ENCODE measurements around the gene LIPA.
A peak's percentile ranks its signal among the peaks of the same experiment; 100 is the strongest.
"Not testable (repeated sequence)": the region's sequence is repeated elsewhere in the genome, so short reads cannot be mapped to it uniquely, and the experiment has no call there.

The LIPA gene

GRCh38 chr10:89269433-89270152, 18.0 kb upstream of the LIPA start:
- Histone ChIP-seq H3K9ac (ENCODE audit: low read length) (no peak overlapping the region), H3K27me3 (replicated peaks; ENCODE audit: control insufficient read depth, insufficient read depth, low read length) (no peaks in the 10 kb centered on the region), H3K36me3 (ENCODE audit: control insufficient read depth, insufficient read depth, low read length, severe bottlenecking) (no peaks in the 10 kb centered on the region), H3K9me3 (ENCODE audit: control insufficient read depth, low read length) (no peaks in the 10 kb centered on the region), H3K4me1 (ENCODE audit: control insufficient read depth, insufficient read depth, low read length) (peaks cover 14% of the 10 kb centered on the region), H3K4me3 (ENCODE audit: low read length) (no peak overlapping the region)
- peak; percentile 45 for DNase-seq (ENCODE audit: low read depth)

DNA sequence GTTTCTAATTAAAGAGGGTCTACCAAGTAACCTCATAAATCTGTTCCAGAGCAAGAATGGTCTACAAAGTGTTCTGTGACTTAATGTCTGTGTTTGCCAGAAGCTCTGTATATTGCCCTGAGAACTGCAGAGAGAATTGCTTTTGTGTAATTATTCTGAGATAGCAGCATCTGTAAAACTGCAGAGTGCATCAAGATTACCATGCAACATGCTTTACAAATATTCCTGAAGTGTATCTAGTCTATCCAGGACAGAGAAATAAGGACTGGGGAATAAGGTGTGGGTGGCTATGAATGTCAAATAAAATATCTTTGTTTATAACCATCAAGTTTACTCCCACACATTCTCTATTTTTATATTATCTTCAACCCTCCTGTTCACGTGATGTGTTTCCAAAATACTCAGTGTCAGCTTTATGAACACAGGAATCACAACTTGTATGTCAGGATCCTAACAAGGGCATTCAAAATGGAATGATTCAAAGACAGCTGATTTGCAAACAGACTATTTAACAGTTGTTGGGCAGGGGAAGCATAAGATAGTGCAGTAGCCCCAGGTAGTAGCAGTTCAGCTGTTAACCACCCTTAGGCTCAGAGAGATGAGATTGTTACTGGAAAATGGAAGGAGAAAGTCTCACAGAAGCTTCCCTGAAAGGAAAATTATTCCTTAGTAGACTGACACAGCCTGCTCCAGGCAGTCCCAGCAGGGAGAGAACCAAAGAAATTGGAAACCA, 15.3 kb upstream of the LIPA start:
- DNase-seq (ENCODE audit: low read depth) = no peak
- Histone ChIP-seq H3K4me3 (ENCODE audit: low read length) (no peak overlapping the region), H3K9me3 (ENCODE audit: control insufficient read depth, low read length) (no peaks in the 10 kb centered on the region), H3K9ac (ENCODE audit: low read length) (no peak overlapping the region), H3K36me3 (ENCODE audit: control insufficient read depth, insufficient read depth, low read length, severe bottlenecking) (no peaks in the 10 kb centered on the region), H3K27me3 (replicated peaks; ENCODE audit: control insufficient read depth, insufficient read depth, low read length) (no peaks in the 10 kb centered on the region), H3K4me1 (ENCODE audit: control insufficient read depth, insufficient read depth, low read length) (peaks cover 26% of the 10 kb centered on the region)

- no peak for DNase-seq (ENCODE audit: low read depth)
- no peak overlapping the region for H3K4me3 ChIP-seq (ENCODE audit: low read length)
Observed at GRCh38 chr10:89263531-89263930, 12.0 kb upstream of the LIPA start.

GRCh38 chr10:89263091-89263490, 11.5 kb upstream of the LIPA start:
- Histone ChIP-seq H3K4me3 (ENCODE audit: low read length) (no peak overlapping the region), H3K4me1 (ENCODE audit: control insufficient read depth, insufficient read depth, low read length) (peaks cover 23% of the 10 kb centered on the region), H3K9me3 (ENCODE audit: control insufficient read depth, low read length) (no peaks in the 10 kb centered on the region), H3K27me3 (replicated peaks; ENCODE audit: control insufficient read depth, insufficient read depth, low read length) (no peaks in the 10 kb centered on the region), H3K36me3 (ENCODE audit: control insufficient read depth, insufficient read depth, low read length, severe bottlenecking) (no peaks in the 10 kb centered on the region), H3K9ac (ENCODE audit: low read length) (peak overlapping the region; percentile 18)
- no peak for DNase-seq (ENCODE audit: low read depth)

More at GRCh38 chr10:89263531-89263930, 12.0 kb upstream of the LIPA start:
- no peaks in the 10 kb centered on the region for H3K9me3 ChIP-seq (ENCODE audit: control insufficient read depth, low read length)
- H3K9ac ChIP-seq (ENCODE audit: low read length) = no peak overlapping the region
- peaks cover 23% of the 10 kb centered on the region for H3K4me1 ChIP-seq (ENCODE audit: control insufficient read depth, insufficient read depth, low read length)
- H3K36me3 ChIP-seq (ENCODE audit: control insufficient read depth, insufficient read depth, low read length, severe bottlenecking) = no peaks in the 10 kb centered on the region
- H3K27me3 ChIP-seq (replicated peaks; ENCODE audit: control insufficient read depth, insufficient read depth, low read length) = no peaks in the 10 kb centered on the region

DNA sequence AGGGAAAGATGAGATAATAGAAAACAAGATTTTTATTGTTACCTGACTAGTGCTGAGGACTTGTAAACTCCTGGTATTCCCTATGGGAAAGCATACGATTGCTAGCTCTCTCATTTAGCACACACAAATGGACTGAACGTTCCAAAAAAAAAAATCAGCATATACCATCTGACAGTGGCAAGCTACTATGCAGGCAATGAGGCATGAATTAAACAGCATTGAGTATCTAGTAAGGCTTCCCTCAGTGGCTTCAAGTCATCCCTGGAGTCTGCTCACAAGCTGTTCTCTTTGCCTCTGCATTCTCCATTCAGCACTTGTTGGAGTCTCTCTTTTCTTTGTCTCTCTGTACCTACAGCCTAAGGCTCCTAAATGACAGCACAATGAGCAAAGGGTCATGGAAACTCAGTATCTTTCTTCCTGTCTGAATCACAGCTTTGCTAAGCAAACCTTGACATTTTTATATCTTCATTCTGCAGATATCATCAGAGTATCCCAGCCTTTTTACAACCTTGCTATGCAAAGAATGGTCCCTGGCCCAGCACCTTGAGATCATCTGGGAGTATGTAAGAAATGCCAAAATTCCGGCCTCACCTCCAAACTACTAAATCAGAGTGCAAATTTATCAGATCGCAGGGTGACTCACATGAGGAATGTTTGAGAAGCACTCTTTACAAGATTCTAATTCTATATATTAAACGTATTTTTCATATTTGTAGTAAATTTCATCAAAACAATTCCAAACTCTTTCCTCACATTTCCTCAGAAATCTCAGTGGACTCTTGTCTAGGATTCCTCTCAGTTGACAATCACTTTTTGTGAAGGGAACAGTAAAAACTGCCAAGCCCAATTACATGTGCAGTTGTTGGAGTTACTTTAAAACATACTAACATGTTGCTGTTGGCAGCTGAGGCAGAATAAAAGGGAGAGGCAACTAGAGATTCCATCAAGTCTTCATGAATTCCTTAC, 10.8 kb upstream of the LIPA start:
- peak; percentile 73 for DNase-seq (ENCODE audit: low read depth)
- no peak overlapping the region for H3K4me3 ChIP-seq (ENCODE audit: low read length)
- peaks cover 23% of the 10 kb centered on the region for H3K4me1 ChIP-seq (ENCODE audit: control insufficient read depth, insufficient read depth, low read length)
- H3K27me3 ChIP-seq (replicated peaks; ENCODE audit: control insufficient read depth, insufficient read depth, low read length) = no peaks in the 10 kb centered on the region
- no peaks in the 10 kb centered on the region for H3K9me3 ChIP-seq (ENCODE audit: control insufficient read depth, low read length)
- no peaks in the 10 kb centered on the region for H3K36me3 ChIP-seq (ENCODE audit: control insufficient read depth, insufficient read depth, low read length, severe bottlenecking)
- H3K9ac ChIP-seq (ENCODE audit: low read length) = peak overlapping the region; percentile 18

DNA sequence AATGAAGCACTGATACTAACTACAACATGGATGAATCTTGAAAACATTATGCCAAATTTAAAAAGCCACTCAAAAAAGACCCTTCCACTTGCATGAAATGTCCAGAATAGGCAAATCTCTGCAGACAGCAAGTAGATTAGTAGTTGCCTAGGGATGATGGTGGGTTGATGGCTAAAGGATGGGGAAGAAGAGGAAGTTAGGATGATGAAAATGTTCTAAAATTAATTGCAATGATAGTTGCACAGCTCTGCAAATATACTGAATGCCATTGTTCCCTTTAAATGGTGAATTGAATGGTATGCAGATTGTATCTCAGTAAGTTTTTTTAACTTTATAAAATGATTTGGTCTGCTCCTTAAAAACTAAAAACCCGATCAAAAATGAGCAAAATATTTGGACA, 7.3 kb upstream of the LIPA start:
- Histone ChIP-seq H3K27me3 (replicated peaks; ENCODE audit: control insufficient read depth, insufficient read depth, low read length) (no peaks in the 10 kb centered on the region), H3K4me3 (ENCODE audit: low read length) (no peak overlapping the region), H3K36me3 (ENCODE audit: control insufficient read depth, insufficient read depth, low read length, severe bottlenecking) (no peaks in the 10 kb centered on the region), H3K4me1 (ENCODE audit: control insufficient read depth, insufficient read depth, low read length) (peaks cover 35% of the 10 kb centered on the region), H3K9ac (ENCODE audit: low read length) (no peak overlapping the region), H3K9me3 (ENCODE audit: control insufficient read depth, low read length) (no peaks in the 10 kb centered on the region)
- no peak for DNase-seq (ENCODE audit: low read depth)

- peaks cover 28% of the 10 kb centered on the region for H3K4me1 ChIP-seq (ENCODE audit: control insufficient read depth, insufficient read depth, low read length)
- H3K9me3 ChIP-seq (ENCODE audit: control insufficient read depth, low read length) = no peaks in the 10 kb centered on the region
- DNase-seq (ENCODE audit: low read depth) = no peak
- H3K36me3 ChIP-seq (ENCODE audit: control insufficient read depth, insufficient read depth, low read length, severe bottlenecking) = no peaks in the 10 kb centered on the region
- no peak overlapping the region for H3K9ac ChIP-seq (ENCODE audit: low read length)
- no peaks in the 10 kb centered on the region for H3K27me3 ChIP-seq (replicated peaks; ENCODE audit: control insufficient read depth, insufficient read depth, low read length)
- H3K4me3 ChIP-seq (ENCODE audit: low read length) = no peak overlapping the region
Observed at GRCh38 chr10:89257581-89257980, 6.0 kb upstream of the LIPA start.

GRCh38 chr10:89256962-89257361, 5.4 kb upstream of the LIPA start:
- H3K4me3 ChIP-seq (ENCODE audit: low read length) = no peak overlapping the region
- no peak for DNase-seq (ENCODE audit: low read depth)
- no peak overlapping the region for H3K9ac ChIP-seq (ENCODE audit: low read length)
- no peaks in the 10 kb centered on the region for H3K9me3 ChIP-seq (ENCODE audit: control insufficient read depth, low read length)
- no peaks in the 10 kb centered on the region for H3K36me3 ChIP-seq (ENCODE audit: control insufficient read depth, insufficient read depth, low read length, severe bottlenecking)
- H3K4me1 ChIP-seq (ENCODE audit: control insufficient read depth, insufficient read depth, low read length) = peaks cover 22% of the 10 kb centered on the region
- H3K27me3 ChIP-seq (replicated peaks; ENCODE audit: control insufficient read depth, insufficient read depth, low read length) = no peaks in the 10 kb centered on the region

GRCh38 chr10:89256340-89256739, 4.8 kb upstream of the LIPA start:
- no peaks in the 10 kb centered on the region for H3K27me3 ChIP-seq (replicated peaks; ENCODE audit: control insufficient read depth, insufficient read depth, low read length)
- no peaks in the 10 kb centered on the region for H3K36me3 ChIP-seq (ENCODE audit: control insufficient read depth, insufficient read depth, low read length, severe bottlenecking)
- peaks cover 19% of the 10 kb centered on the region for H3K4me1 ChIP-seq (ENCODE audit: control insufficient read depth, insufficient read depth, low read length)
- no peak overlapping the region for H3K9ac ChIP-seq (ENCODE audit: low read length)
- DNase-seq (ENCODE audit: low read depth) = no peak
- no peak overlapping the region for H3K4me3 ChIP-seq (ENCODE audit: low read length)
- H3K9me3 ChIP-seq (ENCODE audit: control insufficient read depth, low read length) = no peaks in the 10 kb centered on the region

GRCh38 chr10:89255793-89256192, 4.2 kb upstream of the LIPA start:
- no peak overlapping the region for H3K4me3 ChIP-seq (ENCODE audit: low read length)
- H3K4me1 ChIP-seq (ENCODE audit: control insufficient read depth, insufficient read depth, low read length) = peaks cover 16% of the 10 kb centered on the region
- no peaks in the 10 kb centered on the region for H3K9me3 ChIP-seq (ENCODE audit: control insufficient read depth, low read length)
- H3K27me3 ChIP-seq (replicated peaks; ENCODE audit: control insufficient read depth, insufficient read depth, low read length) = no peaks in the 10 kb centered on the region
- no peaks in the 10 kb centered on the region for H3K36me3 ChIP-seq (ENCODE audit: control insufficient read depth, insufficient read depth, low read length, severe bottlenecking)
- H3K9ac ChIP-seq (ENCODE audit: low read length) = no peak overlapping the region
- DNase-seq (ENCODE audit: low read depth) = no peak

DNA sequence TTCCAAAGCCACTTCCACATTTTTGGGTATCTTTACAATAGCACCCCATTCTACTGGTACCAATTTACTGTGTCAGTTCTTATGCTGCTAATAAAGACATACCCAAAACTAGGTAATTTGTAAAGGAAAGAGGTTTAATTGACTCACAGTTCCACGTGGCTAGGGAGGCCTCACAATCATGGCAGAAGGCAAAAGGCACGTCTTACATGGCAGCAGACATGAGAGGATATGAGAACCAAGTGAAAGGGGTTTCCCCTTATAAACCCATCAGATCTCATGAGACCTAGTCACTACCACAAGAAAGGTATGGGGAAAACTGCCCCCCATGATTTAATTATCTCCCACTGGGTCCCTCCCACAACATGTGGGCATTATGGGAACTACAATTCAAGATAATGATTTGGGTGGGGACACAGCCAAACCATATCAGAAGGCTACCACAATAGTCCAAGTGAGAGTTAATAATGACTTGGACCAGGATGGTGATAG, 3.6 kb upstream of the LIPA start:
- H3K4me3 ChIP-seq (ENCODE audit: low read length); H3K27me3 ChIP-seq (replicated peaks; ENCODE audit: control insufficient read depth, insufficient read depth, low read length); DNase-seq (ENCODE audit: low read depth); H3K9ac ChIP-seq (ENCODE audit: low read length); H3K36me3 ChIP-seq (ENCODE audit: control insufficient read depth, insufficient read depth, low read length, severe bottlenecking); H3K9me3 ChIP-seq (ENCODE audit: control insufficient read depth, low read length): not testable (repeated sequence)
- H3K4me1 ChIP-seq (ENCODE audit: control insufficient read depth, insufficient read depth, low read length) = peaks cover 16% of the 10 kb centered on the region

Data from adipocyte (in vitro differentiated cells).